GM23338 (cell line): ENCODE results near the gene CYP2C19. TPM values are rescaled to one million over a fixed set of nuclear protein-coding genes. Genes with fewer than 3 reads are reported as not detected.

Experiments used
- ATAC-seq: fragments of 200-7000 bp; cut with Tn5 transposase; 3 replicates; pipeline ENCODE4 v1.9.1; 2020
- DNase-seq: peaks from one replicate; pipeline ENCODE4 v3.0.0-alpha.2; 2015; ENCODE audit warnings: low spot score
- H2AFZ ChIP-seq: fragments of 200-600 bp; sonication (generic); 2 replicates; pipeline ENCODE4 v1.8.0; 2016; ENCODE audit warnings: antibody characterized with exemption, mild to moderate bottlenecking, moderate library complexity
- H3F3A ChIP-seq: fragments of 200-600 bp; sonication (generic); replicated peaks from 2 replicates; pipeline ENCODE4 v1.8.0; 2017; ENCODE audit warnings: antibody characterized with exemption, mixed run types, low read depth
- H3K27ac ChIP-seq: fragments of 200-600 bp; sonication (generic); 2 replicates; pipeline ENCODE4 v1.6.1; 2016; ENCODE audit warnings: low read depth
- H3K27me3 ChIP-seq: fragments of 200-600 bp; sonication (generic); 2 replicates; pipeline ENCODE4 v1.8.0; 2016; ENCODE audit warnings: mild to moderate bottlenecking, mixed run types, moderate library complexity; ENCODE audit not compliant: insufficient read depth
- H3K36me3 ChIP-seq: fragments of 200-600 bp; sonication (generic); 2 replicates; pipeline ENCODE4 v1.8.0; 2016; ENCODE audit warnings: mild to moderate bottlenecking; ENCODE audit not compliant: insufficient read depth
- H3K4me1 ChIP-seq: fragments of 200-600 bp; sonication (generic); 2 replicates; pipeline ENCODE4 v1.8.0; 2016; ENCODE audit warnings: mild to moderate bottlenecking, moderate library complexity; ENCODE audit not compliant: insufficient read depth
- H3K4me2 ChIP-seq: fragments of 200-600 bp; sonication (generic); 2 replicates; pipeline ENCODE4 v1.7.1; 2017; ENCODE audit warnings: mixed run types
- H3K4me3 ChIP-seq: fragments of 200-600 bp; sonication (generic); 2 replicates; pipeline ENCODE4 v1.6.1; 2016; ENCODE audit warnings: mixed run types
- H3K79me2 ChIP-seq: fragments of 200-600 bp; sonication (generic); replicated peaks from 2 replicates; pipeline ENCODE4 v1.8.0; 2017; ENCODE audit warnings: mild to moderate bottlenecking; ENCODE audit not compliant: insufficient read depth
- H3K9me2 ChIP-seq: fragments of 200-600 bp; sonication (generic); 2 replicates; pipeline ENCODE4 v1.8.0; 2017; ENCODE audit not compliant: insufficient read depth
- H4K20me1 ChIP-seq: fragments of 200-600 bp; sonication (generic); replicated peaks from 2 replicates; pipeline ENCODE4 v1.8.0; 2017; ENCODE audit warnings: mild to moderate bottlenecking; ENCODE audit not compliant: insufficient read depth
- H3K27ac Mint-ChIP-seq: 2 replicates; pipeline ENCODE4 v1.8.0; 2020; ENCODE audit warnings: inconsistent platforms, mild to moderate bottlenecking, moderate library complexity, mixed read lengths
- H3K27me3 Mint-ChIP-seq: 3 replicates; pipeline ENCODE4 v1.8.0; 2022; ENCODE audit warnings: low read depth, mild to moderate bottlenecking, moderate library complexity, mixed read lengths, inconsistent platforms; ENCODE audit not compliant: insufficient read depth, poor library complexity
- H3K36me3 Mint-ChIP-seq: 3 replicates; pipeline ENCODE4 v1.8.0; 2021; ENCODE audit warnings: low read depth, mild to moderate bottlenecking, inconsistent platforms, moderate library complexity, mixed read lengths
- H3K4me1 Mint-ChIP-seq: 3 replicates; pipeline ENCODE4 v1.8.0; 2020; ENCODE audit warnings: mild to moderate bottlenecking, inconsistent platforms, mixed read lengths
- H3K4me3 Mint-ChIP-seq: 3 replicates; pipeline ENCODE4 v1.8.0; 2021; ENCODE audit warnings: moderate library complexity, mild to moderate bottlenecking, inconsistent platforms, mixed read lengths
- H3K9me3 Mint-ChIP-seq: 3 replicates; pipeline ENCODE4 v1.8.0; 2020; ENCODE audit warnings: moderate library complexity, mild to moderate bottlenecking, inconsistent platforms, mixed read lengths
- CREB1 ChIP-seq: fragments of 250-450 bp; sonication (Bioruptor Pico); IDR thresholded peaks from 2 replicates; pipeline ENCODE4 v1.5.0; 2020; ENCODE audit warnings: low read depth, mild to moderate bottlenecking, moderate library complexity
- EZH2phosphoT487 ChIP-seq: fragments of 200-600 bp; sonication (generic); IDR thresholded peaks from one replicate; pipeline ENCODE4 v1.8.1; 2018; ENCODE audit warnings: antibody characterized with exemption; ENCODE audit not compliant: unreplicated experiment
- JUNB ChIP-seq: IDR thresholded peaks from one replicate; pipeline ENCODE4 v1.6.1; 2016; ENCODE audit warnings: antibody characterized with exemption; ENCODE audit not compliant: unreplicated experiment
- ZNF331 ChIP-seq: fragments of 250-450 bp; sonication (Bioruptor Pico); IDR thresholded peaks from 2 replicates; pipeline ENCODE4 v1.5.0; 2020; ENCODE audit warnings: low read depth, mild to moderate bottlenecking, moderate library complexity
- polyA plus RNA-seq: library from polyadenylated mRNA; unstranded; fragments of >200 nt; fragmentation: Nextera tagmentation; extraction: Ambion mirVana; gene quantifications from 2 replicates; pipeline ENCODE4 v1.2.1, GENCODE V29; 2016
- total RNA-seq: library from RNA; depleted of rRNA; stranded (reverse); fragments of >200 nt; shearing (Covaris generic); gene quantifications from 2 replicates; pipeline ENCODE4 v1.2.3, GENCODE V29; 2014
- TF ChIP-seq, protein P1 (sequence below): fragments of 250-450 bp; sonication (Bioruptor Pico); IDR thresholded peaks from 2 replicates; pipeline ENCODE4 v1.5.0; 2020; ENCODE audit warnings: mild to moderate bottlenecking, moderate library complexity
- TF ChIP-seq, protein P2 (sequence below): IDR thresholded peaks from one replicate; pipeline ENCODE4 v1.6.1; 2018; ENCODE audit warnings: antibody characterized with exemption; ENCODE audit not compliant: unreplicated experiment

The CYP2C19 gene
- total and polyA plus RNA-seq, 2 experiments from 2014 or later = 0.21 TPM; not detected in 1

- H3K9me3 Mint-ChIP-seq = peaks cover 20% of the 10 kb centered on the region
- no peak overlapping the region for H2AFZ ChIP-seq
- no peaks in the 10 kb centered on the region for H3K36me3 ChIP-seq
- H3K4me2 ChIP-seq = no peak overlapping the region
- H3F3A ChIP-seq = no peaks in the 10 kb centered on the region
- H3K27me3 Mint-ChIP-seq = no peaks in the 10 kb centered on the region
- no peaks in the 10 kb centered on the region for H4K20me1 ChIP-seq
- H3K36me3 Mint-ChIP-seq = peaks cover 2% of the 10 kb centered on the region; the same call in 1 of the 3 replicates
- no peak for DNase-seq
- H3K4me1 Mint-ChIP-seq = no peaks in the 10 kb centered on the region
- no peaks in the 10 kb centered on the region for H3K27me3 ChIP-seq
- H3K4me1 ChIP-seq = no peaks in the 10 kb centered on the region
- no peaks in the 10 kb centered on the region for H3K9me2 ChIP-seq
- H3K27ac Mint-ChIP-seq = no peak overlapping the region
- no peaks in the 10 kb centered on the region for H3K79me2 ChIP-seq
- TF ChIP-seq JUNB = no peak
- TF ChIP-seq, protein P1, sequence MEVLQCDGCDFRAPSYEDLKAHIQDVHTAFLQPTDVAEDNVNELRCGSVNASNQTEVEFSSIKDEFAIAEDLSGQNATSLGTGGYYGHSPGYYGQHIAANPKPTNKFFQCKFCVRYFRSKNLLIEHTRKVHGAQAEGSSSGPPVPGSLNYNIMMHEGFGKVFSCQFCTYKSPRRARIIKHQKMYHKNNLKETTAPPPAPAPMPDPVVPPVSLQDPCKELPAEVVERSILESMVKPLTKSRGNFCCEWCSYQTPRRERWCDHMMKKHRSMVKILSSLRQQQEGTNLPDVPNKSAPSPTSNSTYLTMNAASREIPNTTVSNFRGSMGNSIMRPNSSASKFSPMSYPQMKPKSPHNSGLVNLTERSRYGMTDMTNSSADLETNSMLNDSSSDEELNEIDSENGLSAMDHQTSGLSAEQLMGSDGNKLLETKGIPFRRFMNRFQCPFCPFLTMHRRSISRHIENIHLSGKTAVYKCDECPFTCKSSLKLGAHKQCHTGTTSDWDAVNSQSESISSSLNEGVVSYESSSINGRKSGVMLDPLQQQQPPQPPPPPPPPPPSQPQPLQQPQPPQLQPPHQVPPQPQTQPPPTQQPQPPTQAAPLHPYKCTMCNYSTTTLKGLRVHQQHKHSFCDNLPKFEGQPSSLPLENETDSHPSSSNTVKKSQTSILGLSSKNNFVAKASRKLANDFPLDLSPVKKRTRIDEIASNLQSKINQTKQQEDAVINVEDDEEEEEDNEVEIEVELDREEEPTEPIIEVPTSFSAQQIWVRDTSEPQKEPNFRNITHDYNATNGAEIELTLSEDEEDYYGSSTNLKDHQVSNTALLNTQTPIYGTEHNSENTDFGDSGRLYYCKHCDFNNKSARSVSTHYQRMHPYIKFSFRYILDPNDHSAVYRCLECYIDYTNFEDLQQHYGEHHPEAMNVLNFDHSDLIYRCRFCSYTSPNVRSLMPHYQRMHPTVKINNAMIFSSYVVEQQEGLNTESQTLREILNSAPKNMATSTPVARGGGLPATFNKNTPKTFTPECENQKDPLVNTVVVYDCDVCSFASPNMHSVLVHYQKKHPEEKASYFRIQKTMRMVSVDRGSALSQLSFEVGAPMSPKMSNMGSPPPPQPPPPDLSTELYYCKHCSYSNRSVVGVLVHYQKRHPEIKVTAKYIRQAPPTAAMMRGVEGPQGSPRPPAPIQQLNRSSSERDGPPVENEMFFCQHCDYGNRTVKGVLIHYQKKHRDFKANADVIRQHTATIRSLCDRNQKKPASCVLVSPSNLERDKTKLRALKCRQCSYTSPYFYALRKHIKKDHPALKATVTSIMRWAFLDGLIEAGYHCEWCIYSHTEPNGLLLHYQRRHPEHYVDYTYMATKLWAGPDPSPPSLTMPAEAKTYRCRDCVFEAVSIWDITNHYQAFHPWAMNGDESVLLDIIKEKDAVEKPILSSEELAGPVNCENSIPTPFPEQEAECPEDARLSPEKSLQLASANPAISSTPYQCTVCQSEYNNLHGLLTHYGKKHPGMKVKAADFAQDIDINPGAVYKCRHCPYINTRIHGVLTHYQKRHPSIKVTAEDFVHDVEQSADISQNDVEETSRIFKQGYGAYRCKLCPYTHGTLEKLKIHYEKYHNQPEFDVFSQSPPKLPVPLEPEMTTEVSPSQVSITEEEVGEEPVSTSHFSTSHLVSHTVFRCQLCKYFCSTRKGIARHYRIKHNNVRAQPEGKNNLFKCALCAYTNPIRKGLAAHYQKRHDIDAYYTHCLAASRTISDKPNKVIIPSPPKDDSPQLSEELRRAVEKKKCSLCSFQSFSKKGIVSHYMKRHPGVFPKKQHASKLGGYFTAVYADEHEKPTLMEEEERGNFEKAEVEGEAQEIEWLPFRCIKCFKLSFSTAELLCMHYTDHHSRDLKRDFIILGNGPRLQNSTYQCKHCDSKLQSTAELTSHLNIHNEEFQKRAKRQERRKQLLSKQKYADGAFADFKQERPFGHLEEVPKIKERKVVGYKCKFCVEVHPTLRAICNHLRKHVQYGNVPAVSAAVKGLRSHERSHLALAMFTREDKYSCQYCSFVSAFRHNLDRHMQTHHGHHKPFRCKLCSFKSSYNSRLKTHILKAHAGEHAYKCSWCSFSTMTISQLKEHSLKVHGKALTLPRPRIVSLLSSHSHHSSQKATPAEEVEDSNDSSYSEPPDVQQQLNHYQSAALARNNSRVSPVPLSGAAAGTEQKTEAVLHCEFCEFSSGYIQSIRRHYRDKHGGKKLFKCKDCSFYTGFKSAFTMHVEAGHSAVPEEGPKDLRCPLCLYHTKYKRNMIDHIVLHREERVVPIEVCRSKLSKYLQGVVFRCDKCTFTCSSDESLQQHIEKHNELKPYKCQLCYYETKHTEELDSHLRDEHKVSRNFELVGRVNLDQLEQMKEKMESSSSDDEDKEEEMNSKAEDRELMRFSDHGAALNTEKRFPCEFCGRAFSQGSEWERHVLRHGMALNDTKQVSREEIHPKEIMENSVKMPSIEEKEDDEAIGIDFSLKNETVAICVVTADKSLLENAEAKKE (CRISPR knock-in tag) = no peak
- TF ChIP-seq EZH2phosphoT487 = no peak
- no peak for TF ChIP-seq CREB1
- TF ChIP-seq, protein P2, sequence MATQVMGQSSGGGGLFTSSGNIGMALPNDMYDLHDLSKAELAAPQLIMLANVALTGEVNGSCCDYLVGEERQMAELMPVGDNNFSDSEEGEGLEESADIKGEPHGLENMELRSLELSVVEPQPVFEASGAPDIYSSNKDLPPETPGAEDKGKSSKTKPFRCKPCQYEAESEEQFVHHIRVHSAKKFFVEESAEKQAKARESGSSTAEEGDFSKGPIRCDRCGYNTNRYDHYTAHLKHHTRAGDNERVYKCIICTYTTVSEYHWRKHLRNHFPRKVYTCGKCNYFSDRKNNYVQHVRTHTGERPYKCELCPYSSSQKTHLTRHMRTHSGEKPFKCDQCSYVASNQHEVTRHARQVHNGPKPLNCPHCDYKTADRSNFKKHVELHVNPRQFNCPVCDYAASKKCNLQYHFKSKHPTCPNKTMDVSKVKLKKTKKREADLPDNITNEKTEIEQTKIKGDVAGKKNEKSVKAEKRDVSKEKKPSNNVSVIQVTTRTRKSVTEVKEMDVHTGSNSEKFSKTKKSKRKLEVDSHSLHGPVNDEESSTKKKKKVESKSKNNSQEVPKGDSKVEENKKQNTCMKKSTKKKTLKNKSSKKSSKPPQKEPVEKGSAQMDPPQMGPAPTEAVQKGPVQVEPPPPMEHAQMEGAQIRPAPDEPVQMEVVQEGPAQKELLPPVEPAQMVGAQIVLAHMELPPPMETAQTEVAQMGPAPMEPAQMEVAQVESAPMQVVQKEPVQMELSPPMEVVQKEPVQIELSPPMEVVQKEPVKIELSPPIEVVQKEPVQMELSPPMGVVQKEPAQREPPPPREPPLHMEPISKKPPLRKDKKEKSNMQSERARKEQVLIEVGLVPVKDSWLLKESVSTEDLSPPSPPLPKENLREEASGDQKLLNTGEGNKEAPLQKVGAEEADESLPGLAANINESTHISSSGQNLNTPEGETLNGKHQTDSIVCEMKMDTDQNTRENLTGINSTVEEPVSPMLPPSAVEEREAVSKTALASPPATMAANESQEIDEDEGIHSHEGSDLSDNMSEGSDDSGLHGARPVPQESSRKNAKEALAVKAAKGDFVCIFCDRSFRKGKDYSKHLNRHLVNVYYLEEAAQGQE = no peak
- no peak for TF ChIP-seq ZNF331 (CRISPR knock-in tag)
- no peak overlapping the region for H3K27ac ChIP-seq
- ATAC-seq = 0 out of 3 replicates have a peak, but pooled peaks have one; percentile 32
- no peak overlapping the region for H3K4me3 ChIP-seq
- H3K4me3 Mint-ChIP-seq = no peak overlapping the region
Measured at GRCh38 chr10:94859086-94859485, 96.6 kb downstream of the CYP2C19 start.
